Stimulated activated CD4-positive, alpha-beta T cell treated with anti-CD3 and anti-CD28 coated beads, TNF-alpha, amount 100 ng/mL, for 24 hours (primary cell): Measurements from ENCODE around the gene HS3ST5.
"Not testable (repeated sequence)": the region's sequence is repeated elsewhere in the genome, so short reads cannot be mapped to it uniquely, and the experiment has no call there.

Source experiments
- DNase-seq, 3 experiments: peaks; one replicate each; pipeline ENCODE4 v3.0.0-alpha.2; 2020; ENCODE audit warnings: low read depth in 3 of 3

Gene HS3ST5

DNA sequence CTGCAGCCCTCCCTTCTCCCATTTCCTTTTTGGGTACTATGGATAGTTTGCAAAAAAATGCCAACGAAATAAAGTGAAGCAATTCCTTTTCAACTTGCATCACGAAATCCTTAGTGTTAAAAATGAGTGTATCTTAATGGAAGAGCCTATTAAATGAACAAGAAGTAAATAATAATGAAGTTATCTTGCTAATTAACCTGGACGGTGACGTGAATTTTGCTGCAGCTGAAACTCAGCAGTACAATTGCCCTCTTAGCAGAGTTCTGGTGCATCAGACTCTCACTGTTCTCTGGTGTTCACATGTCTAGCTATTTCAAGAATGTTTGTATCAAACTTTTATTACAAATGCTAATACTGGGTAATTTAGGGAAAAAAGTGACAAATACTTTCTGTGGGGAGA lies 252.2 kb downstream of the HS3ST5 start:
- DNase-seq = no peak

DNA sequence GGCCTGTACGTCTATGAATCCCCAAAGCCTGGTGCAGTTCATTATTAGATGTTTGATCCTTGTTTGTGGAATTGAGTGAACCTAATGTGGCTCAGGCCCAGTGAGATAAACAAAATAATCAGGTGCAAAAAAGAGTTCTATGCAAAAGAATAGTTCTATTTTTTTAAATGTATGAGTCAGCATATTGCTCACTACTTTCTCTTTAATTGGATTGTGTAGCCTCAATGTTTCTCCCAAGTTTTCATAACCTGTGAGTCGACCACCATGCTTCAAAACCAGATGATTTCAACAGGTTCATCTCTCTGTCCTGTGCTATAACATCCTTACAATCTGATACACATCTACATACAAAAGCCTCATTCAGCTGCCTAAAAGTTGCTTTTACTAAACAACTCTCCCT lies 255.3 kb downstream of the HS3ST5 start:
- DNase-seq = no peak

DNA sequence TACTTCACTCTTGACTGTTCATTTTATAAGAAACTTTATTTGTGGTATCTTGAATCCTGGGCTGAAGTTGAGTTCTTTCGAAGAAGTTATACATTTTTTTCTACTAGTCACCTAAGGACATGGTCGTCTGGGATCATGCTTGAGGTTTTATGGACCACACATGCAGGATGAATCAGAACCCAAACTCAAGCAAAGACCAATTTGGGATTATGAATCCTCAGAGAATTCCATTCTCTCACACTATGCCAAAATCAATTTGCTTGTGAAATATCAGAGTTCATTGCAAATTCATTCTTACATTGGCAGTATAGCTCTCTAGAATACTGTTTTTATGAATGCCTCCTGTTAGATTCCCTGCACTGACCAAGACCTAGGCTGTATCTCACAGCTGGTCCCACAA lies 257.6 kb downstream of the HS3ST5 start:
- no peak for DNase-seq

DNA sequence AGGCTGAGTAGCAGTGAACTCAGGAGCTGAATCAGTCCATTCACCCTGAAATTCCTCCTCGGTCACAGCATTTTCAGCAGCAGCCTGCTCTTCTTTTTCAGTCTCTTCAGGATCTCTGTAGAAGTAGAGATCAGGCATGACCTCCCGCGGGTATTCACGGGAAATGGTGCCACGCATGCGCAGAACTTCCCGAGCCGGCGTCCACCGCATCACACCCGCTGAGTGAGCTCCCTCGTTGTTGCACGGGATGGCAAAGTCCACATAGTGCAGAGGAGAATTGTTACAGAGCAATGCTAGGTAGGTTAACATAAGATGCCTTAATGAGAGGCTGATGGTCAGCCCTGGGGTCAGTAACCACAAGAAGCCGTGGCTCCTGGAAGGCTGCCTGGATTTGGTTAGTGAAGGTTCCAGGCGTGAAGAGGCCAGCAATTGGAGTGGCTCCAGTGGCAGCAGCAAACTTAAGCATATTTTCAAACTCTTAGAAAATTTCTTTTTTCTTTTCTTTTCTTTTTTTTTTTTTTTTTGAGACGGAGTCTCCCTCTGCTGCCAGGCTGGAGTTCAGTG lies 258.4 kb downstream of the HS3ST5 start:
- DNase-seq = no peak

DNA sequence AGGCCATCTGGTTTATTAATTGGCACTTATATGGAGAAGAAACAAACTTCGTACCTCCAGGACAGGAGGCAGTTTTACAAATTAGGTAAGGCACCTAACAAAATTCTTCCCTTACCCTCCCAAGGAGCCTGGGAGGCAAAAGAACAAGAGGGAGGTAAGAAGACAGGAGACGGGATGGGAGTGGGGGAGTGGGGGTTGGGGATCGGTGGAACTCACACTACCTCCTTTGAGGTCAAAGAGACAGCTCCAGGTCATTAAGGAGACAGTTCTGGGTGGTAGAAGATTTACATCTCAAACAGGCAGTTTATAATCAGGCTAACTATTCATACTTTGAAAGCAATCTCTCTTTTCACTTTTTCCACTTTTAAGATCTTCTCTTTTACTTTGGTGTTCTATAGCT lies 259.6 kb downstream of the HS3ST5 start:
- no peak for DNase-seq

DNA sequence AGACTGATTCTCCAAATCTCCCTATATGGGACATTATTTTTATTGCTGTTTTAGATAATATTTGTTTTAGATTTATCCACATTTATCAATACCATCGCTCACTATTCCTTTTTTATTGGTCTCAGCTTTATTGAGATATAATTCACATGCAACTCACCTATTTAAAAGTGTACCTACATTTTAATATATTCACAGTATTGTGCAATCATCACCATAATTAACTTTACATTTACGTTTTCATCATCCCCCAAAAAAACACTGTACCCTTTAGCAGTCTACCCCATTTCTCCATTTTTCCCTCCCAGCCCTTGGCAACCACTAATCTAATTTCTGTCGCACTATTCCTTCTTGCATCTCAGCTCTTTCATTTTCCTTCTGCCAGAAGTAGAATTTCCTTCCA lies 261.1 kb downstream of the HS3ST5 start:
- DNase-seq = no peak

DNA sequence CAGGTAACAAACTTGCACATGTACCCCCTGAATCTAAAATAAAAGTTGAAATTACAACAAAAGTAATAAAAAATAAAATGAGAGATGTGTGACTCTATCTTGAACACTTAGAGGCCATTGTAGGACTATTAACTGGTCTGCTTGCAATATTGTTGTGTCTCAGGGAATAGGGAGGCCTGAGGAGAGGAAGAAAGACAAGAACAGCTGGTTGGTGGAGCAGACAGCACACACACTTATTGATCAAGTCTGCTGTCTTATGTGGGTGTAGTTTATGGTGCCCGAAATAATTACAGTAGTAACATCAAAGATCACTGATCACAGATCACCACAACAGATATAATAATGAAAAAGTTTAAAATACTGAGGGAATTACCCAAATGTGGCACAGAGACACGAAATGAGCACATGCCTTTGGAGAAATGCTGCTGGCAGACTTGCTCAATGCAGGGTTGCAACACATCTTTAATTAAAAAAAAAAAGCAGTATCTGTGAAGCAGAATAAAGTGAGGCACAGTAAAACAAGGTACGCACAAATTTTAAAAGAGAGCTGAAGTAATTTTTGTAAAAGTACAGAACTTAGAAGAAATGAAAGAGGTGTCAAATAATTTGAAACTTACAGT lies 261.8 kb downstream of the HS3ST5 start:
- no peak for DNase-seq

DNA sequence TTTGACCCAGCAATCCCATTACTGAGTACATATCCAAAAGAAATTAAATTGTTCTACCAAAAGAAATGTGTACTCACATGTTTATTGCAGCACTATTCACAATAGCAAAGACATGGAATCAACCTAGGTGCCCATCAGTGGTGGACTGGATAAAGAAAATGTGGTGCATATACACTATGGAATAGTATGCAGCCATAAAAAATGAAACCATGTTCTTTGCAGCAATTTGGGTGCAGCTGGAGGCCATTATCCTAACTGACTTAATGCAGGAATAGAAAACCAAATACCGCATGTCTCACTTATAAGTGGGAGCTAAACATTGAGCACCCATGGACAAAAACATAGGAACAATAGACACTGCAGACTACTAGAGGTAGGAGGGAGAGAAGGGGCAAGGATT lies 262.4 kb downstream of the HS3ST5 start:
- not testable (repeated sequence) for DNase-seq

DNA sequence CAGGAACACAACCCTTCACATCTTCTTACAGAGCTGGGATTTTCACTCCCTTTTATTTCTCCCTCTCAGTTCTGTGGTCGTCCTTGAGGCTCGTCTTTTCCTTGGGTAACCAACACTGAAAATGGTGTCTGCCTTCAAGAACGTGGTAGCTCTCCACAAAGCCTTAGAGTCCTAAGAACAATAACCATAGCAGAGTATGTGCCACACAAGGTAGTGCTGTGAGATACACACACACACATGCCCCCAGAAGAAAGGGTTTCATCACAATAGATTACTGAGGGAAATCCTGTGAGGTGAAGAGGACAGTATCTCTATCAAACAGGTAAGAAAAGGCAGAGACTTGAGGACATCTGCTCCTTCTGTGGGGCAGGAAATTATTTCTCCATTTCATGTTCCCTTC lies 267.0 kb downstream of the HS3ST5 start:
- no peak for DNase-seq

DNA sequence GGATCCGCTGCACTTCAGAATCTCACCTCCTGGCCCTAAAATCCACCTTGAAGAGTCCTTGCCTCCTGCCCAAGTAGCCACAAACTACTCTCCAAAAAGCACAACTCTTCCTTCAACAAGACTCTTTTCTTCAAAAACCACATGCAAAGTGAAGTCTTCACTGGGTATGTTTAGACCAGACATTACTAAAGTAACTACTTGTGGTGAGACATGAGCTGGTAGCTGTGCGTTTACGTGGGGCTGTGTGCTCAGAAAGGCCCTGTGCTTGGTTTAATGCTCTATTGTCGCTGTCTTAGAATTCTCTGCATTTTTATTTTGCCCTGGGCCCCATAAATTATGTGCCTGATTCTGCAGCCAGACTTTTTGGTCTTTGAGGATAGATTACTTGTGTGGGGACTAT lies 267.5 kb downstream of the HS3ST5 start:
- no peak for DNase-seq

DNA sequence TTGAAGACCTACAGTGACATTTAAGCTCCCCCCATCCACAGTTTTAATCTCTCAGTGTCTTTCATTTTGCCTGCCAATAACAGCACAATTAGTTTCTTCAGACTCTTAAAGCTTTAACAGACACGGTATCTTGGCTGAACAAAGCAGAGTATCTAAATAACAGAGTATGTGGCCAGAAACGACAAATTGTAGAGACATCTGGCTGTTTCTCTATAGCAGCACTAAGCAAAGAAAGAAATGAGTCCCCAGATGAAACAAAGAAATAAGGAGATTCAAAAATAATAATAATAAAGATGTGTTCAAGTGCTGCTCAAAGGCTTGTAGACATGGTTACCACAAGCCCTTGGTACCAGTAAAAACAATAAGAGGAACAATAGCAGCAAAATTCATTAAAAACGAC lies 274.1 kb downstream of the HS3ST5 start:
- no peak for DNase-seq

DNA sequence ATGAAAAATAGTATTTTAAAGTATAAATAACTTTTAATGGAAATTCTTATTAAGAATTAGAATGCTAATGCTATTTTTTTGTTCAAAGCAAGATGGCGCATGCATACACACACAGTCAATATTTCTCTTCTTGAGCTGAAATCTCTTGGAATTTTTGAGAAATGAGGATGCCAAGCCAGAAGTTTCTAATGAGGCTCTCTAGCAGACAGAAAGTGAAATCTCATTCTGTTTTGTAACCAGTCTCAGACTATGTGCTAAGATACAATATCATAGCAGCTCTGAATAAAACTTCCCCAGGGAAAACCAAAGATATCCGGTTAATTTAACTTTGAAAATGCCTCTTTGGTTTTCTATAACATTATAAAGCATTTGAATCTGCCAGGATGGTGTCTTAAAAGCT lies 274.7 kb downstream of the HS3ST5 start:
- DNase-seq = no peak

DNA sequence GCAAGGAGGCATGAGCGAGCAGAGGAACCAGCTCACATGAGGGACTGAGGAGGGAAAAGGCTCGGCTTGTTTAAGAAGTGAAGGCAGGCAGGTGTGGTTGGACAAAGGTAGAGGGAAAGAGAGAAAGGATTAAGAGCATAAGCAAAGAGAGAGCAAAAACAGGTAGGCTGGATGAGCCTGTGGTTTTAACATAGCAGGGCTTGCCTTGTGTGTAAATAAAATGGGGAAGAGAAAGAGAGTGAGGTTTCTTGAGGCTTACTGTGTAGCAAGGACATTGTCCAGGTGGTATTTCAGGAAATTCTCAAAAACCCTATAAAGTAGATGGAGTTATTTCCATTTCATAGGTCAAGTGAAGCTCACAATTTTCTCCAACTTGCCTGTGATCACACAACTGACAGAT lies 278.0 kb downstream of the HS3ST5 start:
- no peak for DNase-seq

DNA sequence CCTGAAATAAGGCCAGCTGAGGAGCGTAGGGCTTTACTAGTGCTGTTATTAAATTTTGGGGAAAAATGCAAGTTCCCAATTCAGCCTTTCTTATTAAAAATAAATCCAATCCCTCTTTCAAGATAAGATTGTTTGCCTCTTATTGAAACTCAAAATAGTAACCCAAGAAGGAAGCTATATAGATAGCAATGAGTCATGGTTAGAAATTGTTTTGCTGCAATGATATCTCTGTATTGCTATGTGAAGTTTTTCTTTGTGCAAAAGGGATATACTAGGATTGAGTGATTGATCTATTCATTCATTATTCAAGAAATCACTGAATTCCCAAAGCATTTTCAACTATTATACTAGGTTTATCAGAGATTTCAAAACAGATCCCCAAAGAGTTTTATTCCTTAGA lies 278.9 kb downstream of the HS3ST5 start:
- DNase-seq = no peak

DNA sequence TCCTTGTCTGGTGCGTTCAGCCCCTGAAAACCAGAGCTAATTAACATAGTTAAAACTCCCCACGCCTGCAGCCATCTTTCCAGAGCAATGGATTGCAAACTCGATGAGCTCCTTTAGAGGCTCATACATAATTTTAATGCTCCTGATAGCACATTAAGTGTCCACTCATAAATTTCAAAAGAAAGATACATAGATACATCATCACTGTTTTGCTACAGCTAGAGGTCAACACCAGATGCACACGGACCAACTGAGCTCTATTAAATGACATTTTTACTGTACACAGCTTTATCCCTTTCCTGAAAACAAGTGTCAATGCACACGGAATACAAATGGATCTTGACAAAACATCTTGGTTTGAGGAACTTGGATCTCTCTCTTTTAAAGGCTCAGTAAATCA lies 280.6 kb downstream of the HS3ST5 start:
- no peak for DNase-seq

DNA sequence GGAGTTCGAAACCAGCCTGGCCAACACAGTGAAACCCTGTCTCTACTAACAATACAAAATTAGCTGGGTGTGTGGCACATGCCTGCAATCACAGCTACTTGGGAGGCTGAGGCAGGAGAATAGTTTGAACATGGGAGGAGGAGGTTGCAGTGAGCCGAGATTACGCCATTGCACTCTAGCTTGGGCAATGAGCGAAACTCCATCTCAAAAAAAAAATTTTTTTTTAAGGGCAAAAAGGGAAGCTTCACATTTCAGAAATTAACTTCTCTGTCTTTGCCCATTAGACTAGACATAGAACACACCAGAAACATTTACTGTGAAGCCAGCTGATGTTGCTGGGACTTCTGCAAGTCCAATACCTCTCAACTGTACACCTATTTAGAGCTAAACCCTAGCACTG lies 281.1 kb downstream of the HS3ST5 start:
- DNase-seq = no peak

DNA sequence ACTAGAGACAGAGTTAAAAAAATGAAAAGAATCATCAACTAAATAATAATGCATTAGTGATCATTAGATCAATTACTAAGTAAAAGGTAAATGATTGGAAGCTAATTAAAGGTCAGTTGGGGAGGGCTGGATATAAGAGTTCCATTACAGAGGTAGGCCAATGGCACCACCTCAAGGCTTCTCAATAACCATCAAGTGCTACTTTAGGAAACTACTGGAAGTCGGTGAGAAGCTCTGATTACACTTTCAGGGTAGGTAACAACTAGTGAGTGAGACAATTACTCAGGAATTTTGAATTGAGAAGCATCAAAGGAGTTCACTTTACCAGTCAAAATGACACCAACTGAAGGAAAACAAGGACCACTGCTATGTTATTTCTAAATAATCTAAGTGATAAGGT lies 281.7 kb downstream of the HS3ST5 start:
- no peak for DNase-seq

DNA sequence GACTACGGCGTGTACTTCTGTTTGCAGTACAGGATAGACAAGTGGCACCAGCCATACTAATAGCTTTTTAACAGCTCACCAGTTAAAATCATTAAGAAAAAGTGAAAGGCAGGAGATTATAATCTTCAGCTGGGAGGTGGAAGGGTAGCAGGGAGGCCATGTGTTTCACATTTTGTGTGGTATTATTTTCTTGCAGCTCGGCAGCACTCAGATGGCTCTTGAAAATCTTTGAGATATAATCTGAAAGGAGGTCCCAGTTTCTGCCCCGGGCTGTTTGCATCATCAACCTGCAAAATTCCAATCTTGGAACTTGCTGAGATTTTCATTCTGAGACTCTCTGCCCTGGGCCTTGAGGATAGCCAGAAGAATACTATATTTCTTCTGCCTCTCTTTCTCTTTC lies 284.4 kb downstream of the HS3ST5 start:
- DNase-seq = no peak

DNA sequence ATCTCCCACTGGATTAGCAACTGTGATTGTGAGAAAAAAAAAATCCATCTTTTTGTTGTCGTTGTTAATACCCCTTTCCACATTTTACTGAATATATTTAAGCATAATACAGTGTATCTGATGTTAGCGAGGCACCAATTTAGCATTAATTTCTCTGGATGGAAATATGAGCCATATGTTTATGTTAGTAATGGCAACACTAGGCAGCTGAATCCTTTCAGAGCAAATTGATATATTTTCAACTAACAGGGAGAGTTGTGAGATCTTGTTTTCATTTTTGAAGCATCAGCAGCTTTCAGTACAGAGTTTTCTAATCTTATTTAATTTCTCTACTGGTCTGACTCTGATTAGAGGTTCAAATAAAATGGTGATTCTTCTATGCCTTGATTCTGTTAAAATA lies 287.1 kb downstream of the HS3ST5 start:
- no peak for DNase-seq

DNA sequence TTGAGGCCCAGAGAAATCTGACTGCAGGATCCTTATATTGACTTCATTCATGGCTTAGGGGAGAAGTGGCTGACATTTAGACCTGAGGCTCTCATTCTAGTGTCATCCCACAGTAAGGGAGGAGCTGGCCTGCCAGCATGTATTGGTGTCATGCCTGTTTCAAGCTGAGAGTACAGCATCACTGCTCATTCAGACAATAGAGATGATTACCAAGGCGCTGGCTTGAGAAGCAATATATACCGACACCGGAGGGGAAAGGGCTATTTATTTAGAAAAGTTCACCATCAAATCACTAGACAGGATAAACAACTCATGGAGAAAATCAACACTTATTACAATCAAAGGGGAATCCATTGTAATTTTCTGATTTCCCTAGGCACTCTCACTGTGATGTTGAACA lies 287.5 kb downstream of the HS3ST5 start:
- DNase-seq = no peak

DNA sequence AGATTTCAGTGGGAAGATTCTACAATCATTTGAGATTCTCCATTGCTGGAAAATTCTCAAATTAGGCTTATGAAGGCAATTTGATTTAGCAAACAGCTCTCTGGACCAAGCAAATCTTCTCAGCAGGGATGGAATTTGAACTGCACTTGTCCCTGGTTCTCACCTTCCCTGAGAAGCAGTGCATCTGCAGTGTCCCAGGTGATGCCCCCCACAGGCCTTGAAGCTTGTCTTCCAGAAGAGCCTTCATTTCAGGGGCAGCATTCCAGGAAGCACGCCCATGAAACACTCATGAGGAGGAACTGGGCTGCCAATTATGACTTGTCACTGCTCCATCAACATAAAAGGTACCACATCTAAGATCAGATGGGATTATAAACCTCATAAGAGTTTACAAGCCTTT lies 289.0 kb downstream of the HS3ST5 start:
- no peak for DNase-seq

DNA sequence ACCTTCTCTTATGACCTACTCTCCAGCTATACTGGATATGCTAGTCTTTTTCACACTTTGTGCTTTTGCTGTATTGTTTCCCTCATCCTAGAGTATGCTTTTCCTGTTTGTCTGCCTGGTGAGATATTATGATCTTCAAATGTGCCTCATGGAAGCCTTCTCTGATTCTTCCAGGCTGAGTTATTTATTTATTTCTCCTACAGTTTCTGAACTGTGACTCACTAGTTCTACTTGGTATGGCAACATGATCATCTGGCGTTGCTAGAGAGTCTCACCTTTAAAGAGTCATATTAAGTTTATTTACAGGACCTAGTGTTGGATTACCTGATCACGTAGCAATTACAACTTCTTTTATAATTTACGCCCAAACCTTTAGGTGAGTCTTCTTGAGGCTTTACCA lies 290.7 kb downstream of the HS3ST5 start:
- no peak for DNase-seq

DNA sequence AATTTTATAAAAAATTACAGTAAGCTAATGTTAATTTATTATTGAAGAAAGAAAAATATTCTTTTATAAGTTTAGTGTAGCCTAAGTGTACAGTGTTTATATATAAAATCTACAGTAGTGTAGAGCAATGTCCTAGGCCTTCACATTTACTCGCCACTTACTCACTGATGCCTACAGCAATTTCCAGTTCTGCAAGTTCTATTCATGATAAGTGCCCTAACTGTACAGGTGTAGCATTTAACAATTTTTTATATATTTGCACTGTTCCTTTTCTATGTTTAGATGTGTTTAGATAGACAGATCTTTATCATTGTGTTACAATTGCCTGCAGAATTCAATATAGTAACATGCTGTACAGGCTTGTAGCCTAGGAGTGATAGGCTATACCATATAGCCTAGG lies 291.8 kb downstream of the HS3ST5 start:
- DNase-seq = no peak

DNA sequence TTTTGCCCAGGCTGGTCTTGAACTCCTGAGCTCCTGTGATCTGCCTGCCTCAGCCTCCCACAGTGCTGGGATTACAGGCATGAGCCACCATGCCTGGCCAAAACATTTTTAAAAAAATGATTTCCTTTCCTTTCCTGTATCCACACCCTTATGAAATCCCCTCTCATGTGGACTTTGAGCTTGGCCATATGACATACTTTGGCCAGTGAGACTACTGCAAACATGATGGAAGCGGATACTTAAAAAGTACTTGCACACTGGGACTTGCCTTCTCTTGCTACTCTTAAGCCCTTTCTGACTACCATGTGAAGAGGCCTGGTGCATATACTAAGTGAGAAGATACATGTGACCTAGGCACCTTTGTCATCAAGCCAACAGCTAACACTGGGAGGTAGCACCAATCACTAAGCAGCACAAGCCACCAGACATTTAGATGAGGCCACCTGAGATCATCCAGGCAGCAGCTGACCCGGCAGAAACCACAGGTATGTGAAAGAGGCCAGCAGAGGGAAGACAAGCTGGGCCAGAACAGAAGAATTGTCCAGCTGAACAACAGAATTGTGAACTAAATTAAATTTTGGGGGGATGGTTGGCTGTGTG lies 293.4 kb downstream of the HS3ST5 start:
- no peak for DNase-seq
